GM12875 (cell line): Measurements from ENCODE around the gene GALNT18.

ENCODE experiments used
- H3K4me3 ChIP-seq: one replicate; pipeline ENCODE4 v1.5.1; 2011; ENCODE audit warnings: low read depth, low read length, control low read depth
- CTCF ChIP-seq: IDR thresholded peaks from 2 replicates; pipeline ENCODE4 v1.5.1; 2011; ENCODE audit warnings: low read depth, mild to moderate bottlenecking, control low read depth, inconsistent platforms, low read length, moderate library complexity, borderline replicate concordance; ENCODE audit not compliant: insufficient read depth

Gene GALNT18

GRCh38 chr11:11513422-11513821, 108.4 kb downstream of the GALNT18 start:
- no peak for TF ChIP-seq CTCF
- H3K4me3 ChIP-seq = no peak overlapping the region

- no peak overlapping the region for H3K4me3 ChIP-seq
- TF ChIP-seq CTCF = no peak
Measured at GRCh38 chr11:11512929-11513328, 108.9 kb downstream of the GALNT18 start.

- no peak for TF ChIP-seq CTCF
- no peak overlapping the region for H3K4me3 ChIP-seq
Measured at GRCh38 chr11:11512502-11512901, 109.3 kb downstream of the GALNT18 start.

- TF ChIP-seq CTCF = no peak
Measured at GRCh38 chr11:11512090-11512489, 109.7 kb downstream of the GALNT18 start.

GRCh38 chr11:11510939-11511338, 110.9 kb downstream of the GALNT18 start:
- H3K4me3 ChIP-seq = no peak overlapping the region
- no peak for TF ChIP-seq CTCF

More at GRCh38 chr11:11512090-11512489, 109.7 kb downstream of the GALNT18 start:
- no peak overlapping the region for H3K4me3 ChIP-seq

- TF ChIP-seq CTCF = no peak
- no peak overlapping the region for H3K4me3 ChIP-seq
Measured at GRCh38 chr11:11505692-11506091, 116.1 kb downstream of the GALNT18 start.

- H3K4me3 ChIP-seq = no peak overlapping the region
- TF ChIP-seq CTCF = no peak
Measured at GRCh38 chr11:11505190-11505589, 116.6 kb downstream of the GALNT18 start.
